D721Med (cell line): Measurements from ENCODE around the gene MRAS.
A peak's percentile ranks its signal among the peaks of the same experiment; 100 is the strongest.

Experiments
- DNase-seq: peaks from one replicate; pipeline ENCODE4 v3.0.0; 2011; ENCODE audit warnings: low spot score; ENCODE audit not compliant: insufficient read length
- FAIRE-seq: peaks from 2 replicates; lab custom pipeline; 2011; peaks lifted over from hg19 to GRCh38; lab: Jason Lieb, UNC
- TF ChIP-seq, protein P1 (sequence below): IDR thresholded peaks from 2 replicates; pipeline ENCODE4 v1.5.1; 2012; ENCODE audit warnings: mild to moderate bottlenecking, control low read depth; ENCODE audit not compliant: insufficient read depth; ENCODE audit errors: missing control alignments

The MRAS gene

DNA sequence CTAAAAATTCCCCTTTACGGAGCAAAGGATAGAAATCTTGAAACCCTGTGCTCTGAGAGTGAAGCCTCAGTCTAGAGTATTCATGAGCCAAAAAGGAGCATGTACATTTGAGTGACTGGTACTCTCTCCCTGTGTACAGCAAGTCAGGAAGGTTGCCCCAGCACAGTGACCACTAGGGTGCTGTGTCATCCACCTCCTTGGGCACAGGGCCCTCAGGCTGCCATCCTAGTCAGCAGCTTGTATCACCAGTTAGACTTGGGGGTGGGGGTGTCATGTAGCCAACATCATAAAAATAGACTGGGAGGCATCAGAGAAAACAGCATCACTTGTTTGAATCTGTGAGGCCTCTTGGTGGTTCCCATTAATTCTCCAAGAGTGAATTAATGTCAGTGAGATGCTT, 30.7 kb upstream of the MRAS start:
- DNase-seq, result no peak
- TF ChIP-seq, protein P1, sequence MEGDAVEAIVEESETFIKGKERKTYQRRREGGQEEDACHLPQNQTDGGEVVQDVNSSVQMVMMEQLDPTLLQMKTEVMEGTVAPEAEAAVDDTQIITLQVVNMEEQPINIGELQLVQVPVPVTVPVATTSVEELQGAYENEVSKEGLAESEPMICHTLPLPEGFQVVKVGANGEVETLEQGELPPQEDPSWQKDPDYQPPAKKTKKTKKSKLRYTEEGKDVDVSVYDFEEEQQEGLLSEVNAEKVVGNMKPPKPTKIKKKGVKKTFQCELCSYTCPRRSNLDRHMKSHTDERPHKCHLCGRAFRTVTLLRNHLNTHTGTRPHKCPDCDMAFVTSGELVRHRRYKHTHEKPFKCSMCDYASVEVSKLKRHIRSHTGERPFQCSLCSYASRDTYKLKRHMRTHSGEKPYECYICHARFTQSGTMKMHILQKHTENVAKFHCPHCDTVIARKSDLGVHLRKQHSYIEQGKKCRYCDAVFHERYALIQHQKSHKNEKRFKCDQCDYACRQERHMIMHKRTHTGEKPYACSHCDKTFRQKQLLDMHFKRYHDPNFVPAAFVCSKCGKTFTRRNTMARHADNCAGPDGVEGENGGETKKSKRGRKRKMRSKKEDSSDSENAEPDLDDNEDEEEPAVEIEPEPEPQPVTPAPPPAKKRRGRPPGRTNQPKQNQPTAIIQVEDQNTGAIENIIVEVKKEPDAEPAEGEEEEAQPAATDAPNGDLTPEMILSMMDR, result no peak

DNA sequence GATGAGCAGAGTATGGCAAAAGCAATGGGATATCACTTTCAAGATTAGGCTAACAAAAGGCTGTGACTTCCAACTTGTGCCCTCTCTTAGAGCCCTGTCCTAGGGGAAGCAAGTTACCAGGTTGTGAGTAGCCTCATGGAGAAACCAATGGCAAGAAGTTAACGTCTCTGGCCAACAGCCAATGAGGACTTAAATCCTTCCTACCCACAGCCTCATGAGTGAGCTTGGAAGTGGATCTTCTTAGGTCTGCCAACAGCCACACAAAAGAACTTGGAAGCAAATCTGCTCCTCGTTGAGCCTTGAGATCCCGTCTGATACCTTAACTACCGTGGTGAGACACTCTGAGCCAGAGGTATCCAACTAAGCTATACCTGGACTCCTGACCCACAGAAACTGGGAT, 24.4 kb upstream of the MRAS start:
- FAIRE-seq (no peak), DNase-seq (no peak)
- TF ChIP-seq, protein P1, result no peak

More for the DNA sequence above, 30.7 kb upstream of the MRAS start:
- no peak for FAIRE-seq

DNA sequence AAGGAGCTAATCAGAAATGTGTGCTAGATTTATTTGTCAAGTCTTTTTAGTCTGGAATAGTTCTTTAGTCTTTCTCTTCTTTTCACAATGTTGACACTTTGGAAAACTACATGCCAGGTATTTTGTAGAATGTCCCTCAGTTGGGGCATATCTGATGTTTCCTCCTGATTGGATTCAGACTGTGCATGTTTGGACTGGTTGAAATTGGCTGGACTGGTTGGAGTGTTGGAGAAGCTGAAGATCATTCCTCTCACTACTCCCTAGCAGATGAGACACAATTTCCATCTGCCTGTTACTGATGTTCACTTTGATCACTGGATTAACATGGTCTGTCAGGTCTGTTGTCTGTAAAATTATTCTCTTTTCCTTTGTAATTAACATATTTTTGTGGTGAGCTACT, 22.4 kb upstream of the MRAS start:
- DNase-seq (no peak), FAIRE-seq (no peak)
- TF ChIP-seq, protein P1, result no peak

DNA sequence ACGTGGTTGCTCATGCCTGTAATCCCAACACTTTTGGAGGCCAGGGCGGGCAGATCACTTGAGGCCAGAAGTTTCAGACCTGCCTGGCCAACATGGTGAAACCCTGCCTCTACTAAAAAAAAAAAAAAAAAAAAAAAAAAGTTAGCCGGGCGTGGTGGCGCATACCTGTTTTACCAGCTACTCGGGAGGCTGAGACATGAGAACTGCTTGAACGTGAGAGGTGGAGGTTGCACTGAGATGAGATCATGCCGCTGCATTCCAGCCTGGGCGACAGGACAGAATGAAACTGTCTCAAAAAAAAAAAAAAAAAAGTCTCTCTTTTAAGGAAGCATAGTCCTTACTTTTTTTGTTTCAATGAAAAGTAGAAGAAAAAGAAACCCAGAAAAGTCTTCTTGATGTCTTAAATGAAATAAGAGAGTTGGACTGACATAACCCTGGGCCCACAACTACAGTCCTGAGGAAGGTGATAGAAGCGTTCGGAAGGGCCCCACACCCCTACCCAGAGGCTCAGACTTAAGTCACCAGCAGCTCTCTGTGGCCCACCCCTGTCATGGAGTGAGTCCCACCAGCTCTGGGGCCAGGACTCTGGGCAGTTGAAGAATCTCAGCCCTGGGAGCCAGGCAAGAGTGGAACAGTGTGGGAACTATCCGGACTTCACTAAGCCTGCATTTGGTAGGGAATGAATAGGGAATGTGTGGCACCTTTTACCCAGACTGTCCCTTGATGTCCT, 21.3 kb upstream of the MRAS start:
- no peak for FAIRE-seq
- no peak for DNase-seq
- TF ChIP-seq, protein P1, result no peak

DNA sequence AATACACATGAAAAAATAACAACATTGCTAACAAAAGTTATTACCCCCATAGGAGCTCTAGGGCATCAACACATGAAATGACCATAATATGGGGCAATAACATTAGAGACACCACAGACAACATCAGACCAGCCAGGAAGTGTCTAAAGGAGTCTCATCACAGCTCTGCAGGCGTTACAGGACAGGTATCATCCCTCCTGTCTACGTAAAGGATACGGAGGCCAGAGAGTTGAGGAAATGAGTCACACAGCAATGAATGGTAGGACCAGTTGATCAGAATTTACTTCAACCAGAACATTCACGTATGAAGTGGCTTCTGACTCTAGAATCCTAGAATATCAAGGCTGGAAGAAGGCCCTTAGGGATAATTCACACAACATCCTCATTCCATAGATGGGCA, 20.5 kb upstream of the MRAS start:
- TF ChIP-seq, protein P1, result no peak
- FAIRE-seq (no peak), DNase-seq (no peak)

DNA sequence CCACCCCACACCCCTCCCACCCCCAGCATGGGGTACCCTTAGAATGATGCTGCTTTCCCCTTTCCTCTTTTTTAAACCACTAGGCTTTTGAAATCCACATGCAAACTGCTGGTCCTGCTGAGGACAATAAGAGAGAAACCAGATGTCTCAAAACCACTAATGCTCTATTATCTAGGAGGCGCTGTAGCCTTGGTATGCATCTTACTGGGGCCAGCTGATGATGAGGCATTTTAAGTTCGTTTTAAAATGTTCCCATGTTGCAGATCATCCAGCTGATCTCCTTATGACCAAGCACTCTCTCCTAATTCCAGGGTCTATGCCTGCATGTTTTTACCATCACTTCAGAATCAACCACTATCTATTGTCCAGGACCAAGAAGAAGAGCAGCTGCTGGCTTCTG, 20.0 kb upstream of the MRAS start:
- FAIRE-seq (no peak), DNase-seq (no peak)
- TF ChIP-seq, protein P1, result peak; percentile 42

DNA sequence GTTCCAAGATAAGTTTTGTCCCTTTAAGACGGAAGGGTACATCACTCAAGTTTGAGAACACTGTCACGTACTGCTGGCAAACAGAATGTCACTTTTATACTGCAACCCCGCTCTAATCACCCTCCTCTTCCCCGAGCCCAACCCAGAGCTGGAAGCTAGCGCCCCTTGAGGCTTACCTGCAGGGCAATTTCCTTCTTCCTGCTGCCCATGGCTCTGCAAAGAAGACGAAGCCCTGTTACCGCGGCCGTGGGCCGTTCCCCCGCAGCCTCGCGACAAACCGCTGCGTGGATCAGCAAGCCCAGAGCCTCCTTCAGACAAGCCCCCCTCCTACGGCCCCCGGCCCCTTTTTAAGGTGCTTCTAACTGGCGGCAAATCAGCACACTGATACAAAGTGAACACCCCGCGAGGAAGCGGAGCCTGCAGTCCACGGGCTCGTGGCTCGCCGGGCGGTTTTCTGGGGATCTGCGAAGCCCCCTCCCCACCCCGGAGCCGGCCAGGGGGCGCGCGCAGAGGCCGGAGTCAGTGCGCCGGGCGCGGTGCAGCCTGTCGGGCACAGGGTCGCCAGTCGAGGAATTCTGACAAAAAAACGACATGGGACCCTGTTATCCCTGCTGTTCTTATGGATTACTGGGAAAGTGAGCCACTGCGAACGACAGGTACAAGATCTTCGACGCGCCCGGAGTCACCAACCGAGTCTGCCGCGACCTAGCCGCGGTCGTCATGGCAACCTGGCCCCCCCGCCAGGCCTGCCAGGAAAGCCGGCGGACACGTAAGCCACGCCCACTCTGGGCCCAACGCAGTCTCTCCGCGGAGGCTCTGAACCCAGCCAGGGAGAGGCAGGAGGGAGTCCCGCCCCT, 19.0 kb upstream of the MRAS start, which contains the start of gene NME9:
NME9 (minus strand) TSS at position 725 of the 857 bp plus-strand sequence; CDS start at position 209, 516 bp downstream.
- TF ChIP-seq, protein P1, result peak; percentile 64
- FAIRE-seq (no peak), DNase-seq (peak; percentile 70)
